AG04450 (cell line): ENCODE results near the gene STEAP3. TPM values are rescaled to one million over a fixed set of nuclear protein-coding genes. Genes with fewer than 3 reads are reported as not detected.
A peak's percentile ranks its signal among the peaks of the same experiment; 100 is the strongest.

ENCODE experiments used
- CTCF ChIA-PET: fragments of 300-600, 350-600 bp; formaldehyde crosslinking; extraction: SDS; loops from one replicate; lab custom pipeline; 2022; ENCODE audit warnings: antibody characterized with exemption, inconsistent platforms; lab: Charles Lee
- POLR2A ChIA-PET: fragments of 350-600 bp; formaldehyde crosslinking; extraction: SDS; loops from one replicate; lab custom pipeline; 2021; ENCODE audit warnings: antibody characterized with exemption, inconsistent platforms; lab: Yijun Ruan, JAX
- DNase-seq: peaks from one replicate; pipeline ENCODE4 v3.0.0-alpha.2; 2011; ENCODE audit warnings: low read depth, low spot score
- H3K27ac ChIP-seq: one replicate; pipeline ENCODE4 v1.5.1; 2012; ENCODE audit warnings: low read depth, low read length, control low read depth
- H3K27me3 ChIP-seq: one replicate; pipeline ENCODE4 v1.6.0; 2012; ENCODE audit warnings: low read length; ENCODE audit not compliant: control insufficient read depth, insufficient read depth
- H3K4me3 ChIP-seq: 2 replicates; pipeline ENCODE4 v1.5.1; 2011; ENCODE audit warnings: mild to moderate bottlenecking, low read depth, low read length, control low read depth
- H3K9me3 ChIP-seq: 2 replicates; pipeline ENCODE4 v1.5.1; 2012; ENCODE audit warnings: low read length; ENCODE audit not compliant: control insufficient read depth, insufficient read depth
- polyA plus RNA-seq: library from polyadenylated mRNA; depleted of rRNA; stranded (reverse); fragments of >200 nt; gene quantifications from 2 replicates; pipeline ENCODE4 v1.2.3, GENCODE V29; 2011
- TF ChIP-seq, protein P1 (sequence below): IDR thresholded peaks from 2 replicates; pipeline ENCODE4 v1.5.1; 2011; ENCODE audit warnings: low read depth, low read length, control low read depth, inconsistent platforms

STEAP3 gene
- polyA plus RNA-seq, 1 experiment, result 34.3 TPM

DNA sequence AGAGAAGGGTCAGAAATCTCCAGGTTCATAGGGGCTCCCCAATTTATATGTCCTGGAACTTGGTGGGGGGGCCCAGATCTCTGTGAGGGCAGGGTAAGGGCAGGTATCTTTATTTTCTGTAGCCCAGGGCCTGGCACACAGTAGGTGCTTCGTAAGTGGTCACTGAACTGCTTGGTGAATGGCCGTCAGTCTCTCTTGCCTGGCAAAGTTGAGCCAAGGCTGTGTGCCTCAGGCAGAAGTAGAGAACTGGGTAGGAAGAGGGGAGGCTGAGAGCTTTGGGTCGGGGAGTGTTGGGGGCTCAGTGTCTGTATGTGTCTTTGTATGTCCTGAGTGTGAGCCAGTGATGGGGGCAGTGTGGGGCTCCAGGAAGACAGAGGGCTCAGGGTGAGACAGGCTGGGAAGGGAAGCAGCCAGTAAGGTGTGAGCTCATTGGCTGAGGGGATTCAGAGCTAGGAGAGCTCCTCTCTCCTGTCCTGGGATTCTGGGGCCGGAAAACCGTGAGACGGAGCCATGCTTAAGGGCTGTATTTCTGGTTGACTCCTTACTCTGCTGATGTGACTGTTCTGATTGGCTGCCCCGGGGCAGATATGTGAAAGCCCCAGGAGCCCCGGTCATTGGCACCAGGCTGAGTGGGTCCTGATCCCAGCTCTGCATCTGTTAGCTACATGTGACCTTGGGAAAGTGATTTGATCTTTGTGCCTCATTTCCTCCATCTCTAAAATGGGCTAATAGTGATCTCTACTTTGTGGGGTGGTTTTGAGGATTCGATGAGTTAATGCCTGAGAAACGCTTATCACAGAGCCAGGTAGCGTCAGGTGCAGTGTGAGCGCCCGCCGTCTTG lies 30.3 kb downstream of the STEAP3 start:
- TF ChIP-seq, protein P1, sequence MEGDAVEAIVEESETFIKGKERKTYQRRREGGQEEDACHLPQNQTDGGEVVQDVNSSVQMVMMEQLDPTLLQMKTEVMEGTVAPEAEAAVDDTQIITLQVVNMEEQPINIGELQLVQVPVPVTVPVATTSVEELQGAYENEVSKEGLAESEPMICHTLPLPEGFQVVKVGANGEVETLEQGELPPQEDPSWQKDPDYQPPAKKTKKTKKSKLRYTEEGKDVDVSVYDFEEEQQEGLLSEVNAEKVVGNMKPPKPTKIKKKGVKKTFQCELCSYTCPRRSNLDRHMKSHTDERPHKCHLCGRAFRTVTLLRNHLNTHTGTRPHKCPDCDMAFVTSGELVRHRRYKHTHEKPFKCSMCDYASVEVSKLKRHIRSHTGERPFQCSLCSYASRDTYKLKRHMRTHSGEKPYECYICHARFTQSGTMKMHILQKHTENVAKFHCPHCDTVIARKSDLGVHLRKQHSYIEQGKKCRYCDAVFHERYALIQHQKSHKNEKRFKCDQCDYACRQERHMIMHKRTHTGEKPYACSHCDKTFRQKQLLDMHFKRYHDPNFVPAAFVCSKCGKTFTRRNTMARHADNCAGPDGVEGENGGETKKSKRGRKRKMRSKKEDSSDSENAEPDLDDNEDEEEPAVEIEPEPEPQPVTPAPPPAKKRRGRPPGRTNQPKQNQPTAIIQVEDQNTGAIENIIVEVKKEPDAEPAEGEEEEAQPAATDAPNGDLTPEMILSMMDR, result no peak
- H3K4me3 ChIP-seq, result no peak overlapping the region
- DNase-seq, result no peak
- POLR2A ChIA-PET, result interaction anchor here (0.7 to 1.4 kb wide), 2 partner anchors 13 to 22 kb away, joined by 3 to 6 read pairs; no protein-coding TSS in a partner anchor
- H3K9me3 ChIP-seq, result no peaks in the 10 kb centered on the region
- CTCF ChIA-PET, result no interaction called here
- no peaks in the 10 kb centered on the region for H3K27me3 ChIP-seq
- H3K27ac ChIP-seq, result peak overlapping the region; percentile 78

DNA sequence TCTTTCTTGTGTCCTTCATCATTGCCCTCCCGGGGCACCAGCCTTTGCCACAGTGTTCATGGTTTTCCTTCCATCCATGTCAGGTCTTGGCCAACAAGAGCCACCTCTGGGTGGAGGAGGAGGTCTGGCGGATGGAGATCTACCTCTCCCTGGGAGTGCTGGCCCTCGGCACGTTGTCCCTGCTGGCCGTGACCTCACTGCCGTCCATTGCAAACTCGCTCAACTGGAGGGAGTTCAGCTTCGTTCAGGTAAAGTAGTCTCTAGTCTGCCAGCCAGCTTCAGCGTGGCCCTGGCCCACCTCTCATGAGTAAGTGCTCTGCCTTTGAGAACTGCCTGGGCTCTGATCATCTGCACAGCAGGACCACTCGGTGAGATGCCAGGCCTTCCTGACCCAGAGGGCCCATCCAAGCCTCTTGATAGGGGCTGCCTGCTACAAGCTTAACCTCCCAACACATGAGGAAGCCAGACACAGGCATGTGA lies 31.0 kb downstream of the STEAP3 start:
- TF ChIP-seq, protein P1, result no peak
- POLR2A ChIA-PET, result no interaction called here
- Histone ChIP-seq H3K9me3 (no peaks in the 10 kb centered on the region), H3K4me3 (no peak overlapping the region), H3K27me3 (no peaks in the 10 kb centered on the region), H3K27ac (peak overlapping the region; percentile 31)
- DNase-seq, result no peak
- CTCF ChIA-PET, result interaction anchor here (2.1 kb wide), 1 partner anchor 10 kb away, joined by 6 read pairs; no protein-coding TSS in a partner anchor

DNA sequence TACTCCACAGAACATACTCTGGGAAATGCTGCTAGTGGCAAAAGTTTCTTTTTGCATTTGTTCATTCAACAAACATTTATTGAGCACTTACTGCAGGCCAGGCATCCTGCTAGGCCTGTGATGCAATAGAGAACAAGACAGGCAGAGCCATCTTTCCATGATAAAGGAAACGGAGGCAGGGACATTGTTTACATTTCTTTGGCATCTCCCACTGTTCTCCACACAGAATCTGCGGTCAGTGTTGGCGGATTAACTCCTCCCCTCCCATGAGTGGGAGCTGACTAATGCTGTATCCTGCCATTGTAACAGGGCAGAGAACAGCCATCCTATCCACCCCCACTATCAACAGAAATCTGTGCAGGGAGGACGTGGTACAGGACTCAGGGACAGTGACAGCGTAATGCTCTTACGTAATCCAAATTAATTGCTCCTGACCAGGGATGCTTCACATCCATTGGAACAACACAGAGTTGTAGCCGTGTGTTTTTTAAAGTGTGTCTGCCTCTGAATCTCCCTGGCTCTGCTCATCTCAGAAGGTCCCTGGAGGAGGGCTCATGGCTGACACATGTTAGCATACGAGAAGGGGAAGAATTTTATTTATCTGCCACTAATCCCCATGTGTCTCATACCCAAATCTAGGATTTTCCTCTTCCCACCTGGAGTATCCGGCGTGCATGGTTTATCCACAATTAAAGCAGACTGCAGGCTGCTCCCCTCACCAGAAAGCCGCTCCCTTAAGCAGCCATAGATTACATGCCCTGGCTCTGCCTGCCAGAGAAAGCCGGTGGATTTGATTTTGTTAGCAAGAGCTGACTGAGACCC lies 32.3 kb downstream of the STEAP3 start:
- Histone ChIP-seq H3K27ac (peak overlapping the region; percentile 87), H3K4me3 (peak overlapping the region; percentile 21), H3K27me3 (no peaks in the 10 kb centered on the region), H3K9me3 (no peaks in the 10 kb centered on the region)
- CTCF ChIA-PET, result interaction anchor here (1.4 to 2.1 kb wide), 2 partner anchors 8 to 11 kb away, joined by 3 to 6 read pairs; no protein-coding TSS in a partner anchor
- POLR2A ChIA-PET, result no interaction called here
- peak; percentile 90 for DNase-seq
- TF ChIP-seq, protein P1, result no peak

DNA sequence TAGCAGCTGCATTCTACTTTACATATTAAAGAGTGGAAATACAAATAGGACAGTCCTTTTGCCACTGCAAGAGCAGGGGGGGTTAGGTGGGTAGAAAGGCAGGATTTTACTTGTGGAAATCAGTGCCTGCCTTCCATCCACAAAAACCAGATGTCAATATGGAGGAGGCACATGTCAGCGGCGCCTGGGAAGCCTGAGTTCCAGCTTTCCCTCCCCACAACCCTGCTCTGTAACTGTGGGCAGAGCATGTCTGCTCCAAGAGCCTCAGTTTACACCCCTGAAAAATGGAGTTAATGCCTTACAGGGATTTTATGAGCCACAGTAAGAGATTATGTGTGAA lies 32.9 kb downstream of the STEAP3 start:
- H3K4me3 ChIP-seq, result no peak overlapping the region
- H3K27ac ChIP-seq, result peak overlapping the region; percentile 87
- H3K9me3 ChIP-seq, result no peaks in the 10 kb centered on the region
- TF ChIP-seq, protein P1, result no peak
- no peaks in the 10 kb centered on the region for H3K27me3 ChIP-seq
- POLR2A ChIA-PET, result no interaction called here
- CTCF ChIA-PET, result interaction anchor here (1.4 to 2.1 kb wide), 2 partner anchors 8 to 10 kb away, joined by 3 to 6 read pairs; no protein-coding TSS in a partner anchor
- no peak for DNase-seq
